ENCODE measurements around the gene COL4A6.

DNA sequence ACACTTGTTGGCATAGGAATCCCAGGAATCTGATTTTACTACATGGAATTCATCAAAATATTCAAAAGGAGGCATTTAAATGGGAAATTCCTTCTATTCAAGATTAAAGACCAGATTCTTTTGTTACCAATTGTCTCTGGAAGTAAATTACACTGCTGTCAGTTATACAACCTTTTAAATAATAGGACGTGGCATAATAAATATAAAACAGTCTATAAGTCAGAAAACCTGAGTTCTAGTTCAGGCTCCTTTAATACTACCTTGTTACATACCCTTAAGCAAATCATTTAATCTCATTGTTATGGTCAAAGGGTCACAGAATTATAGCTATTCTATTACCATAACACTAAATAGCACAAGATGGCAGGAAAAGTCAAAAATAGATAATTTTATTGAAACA, 18.8 kb downstream of the COL4A6 start:
- TF ChIP-seq POLR2A (IDR thresholded peaks at IDR 0.05) (no peak), CTCF (IDR thresholded peaks at IDR 0.05) (no peak)

Data from vagina (tissue), 2 donors.